ENCODE results near the gene CDIP1. TPM values are rescaled to one million over a fixed set of nuclear protein-coding genes. Genes with fewer than 3 reads are reported as not detected.

Gene CDIP1
- total and polyA plus RNA-seq, 4 donors: 4.4 to 18.6 (median 12.0) TPM

- no peak for TF ChIP-seq ZBTB33 (IDR thresholded peaks at IDR 0.05)
- TF ChIP-seq HNF4A (conservative IDR thresholded peaks at IDR 0.05): peak; percentile 6 to 22
- no peak for TF ChIP-seq YY1 (IDR thresholded peaks at IDR 0.05)
- no peak for TF ChIP-seq GABPA (IDR thresholded peaks at IDR 0.05 in 1 of 2, conservative IDR thresholded peaks at IDR 0.05 in 1 of 2)
- no peak for TF ChIP-seq HNF4G (IDR thresholded peaks at IDR 0.05)
- peak in 1 of 2 donors; percentile 20 for TF ChIP-seq RAD21 (IDR thresholded peaks at IDR 0.05)
- TF ChIP-seq FOXA2 (IDR thresholded peaks at IDR 0.05): no peak
- TF ChIP-seq CTCF (IDR thresholded peaks at IDR 0.05; ENCODE audit: low read depth, low read length, missing input control): no peak
- TF ChIP-seq ATF3 (IDR thresholded peaks at IDR 0.05): no peak
- peak; percentile 86 for TF ChIP-seq SP1 (IDR thresholded peaks at IDR 0.05)
- TF ChIP-seq NR2F2 (IDR thresholded peaks at IDR 0.05): peak; percentile 63
- TF ChIP-seq FOXA1 (IDR thresholded peaks at IDR 0.05): no peak
- TF ChIP-seq JUND (IDR thresholded peaks at IDR 0.05): no peak
- no peak for TF ChIP-seq TAF1 (conservative IDR thresholded peaks at IDR 0.05)
- no peak for TF ChIP-seq MAX (IDR thresholded peaks at IDR 0.05)
- TF ChIP-seq REST (IDR thresholded peaks at IDR 0.05): peak; percentile 81
- TF ChIP-seq RXRA (IDR thresholded peaks at IDR 0.05): peak; percentile 13 to 58
- TF ChIP-seq EGR1 (IDR thresholded peaks at IDR 0.05; ENCODE audit: low read depth in 2 of 2): no peak
- no peak for DNase-seq (ENCODE audit: low spot score)
- peaks cover 3 to 4% (median 4%) of the 10 kb centered on the region in 4 donors for H3K36me3 ChIP-seq (ENCODE audit: control insufficient read depth in 4 of 4, insufficient read depth in 3 of 4, low read depth in 1 of 4, low read length in 3 of 4)
- 69% methylated on average over 3 of the region's 3 CpGs for WGBS
- H3K27ac ChIP-seq (ENCODE audit: low read depth in 1 of 2, low read length in 2 of 2): peak overlapping the region; percentile 56 to 62
- H3K9me3 ChIP-seq (ENCODE audit: control insufficient read depth in 4 of 4, low read length in 3 of 4): no peaks in the 10 kb centered on the region
- H3K4me1 ChIP-seq (ENCODE audit: control insufficient read depth in 4 of 4, insufficient read depth in 4 of 4, low read length in 3 of 4): peaks cover 14 to 26% (median 25%) of the 10 kb centered on the region in 4 donors
- H3K9ac ChIP-seq (ENCODE audit: low read depth in 1 of 2, low read length in 2 of 2): no peak overlapping the region
- no peaks in the 10 kb centered on the region for H3K27me3 ChIP-seq (ENCODE audit: control insufficient read depth in 4 of 4, insufficient read depth in 4 of 4, low read length in 3 of 4)
- H3K4me3 ChIP-seq (ENCODE audit: low read depth in 1 of 3, low read length in 3 of 3): no peak overlapping the region
These were observed 52.3 kb downstream of the CDIP1 start for GRCh38 chr16:4486126-4486893.
